ENCODE data around the gene RNF146.

GRCh38 chr6:127255286-127255685 is 11.4 kb upstream of the RNF146 start:
- TF ChIP-seq CTCF (IDR thresholded peaks at IDR 0.05) = no peak
- no peak for TF ChIP-seq POLR2A (IDR thresholded peaks at IDR 0.05)
